ENCODE data around the gene LEKR1.

Gene LEKR1

GRCh38 chr3:157058392-157059071 is 232.4 kb downstream of the LEKR1 start:
- no peak for TF ChIP-seq CTCF (IDR thresholded peaks at IDR 0.05; ENCODE audit: low read depth, low read length, missing control alignments)
- no peak overlapping the region for H3K4me3 ChIP-seq (replicated peaks; ENCODE audit: low read depth, low read length)
- no peak for DNase-seq (ENCODE audit: extremely low read depth, low read depth)

GRCh38 chr3:157059181-157059580 is 233.0 kb downstream of the LEKR1 start:
- no peak for DNase-seq (ENCODE audit: extremely low read depth, low read depth)
- TF ChIP-seq CTCF (IDR thresholded peaks at IDR 0.05; ENCODE audit: low read depth, low read length, missing control alignments) = no peak
- no peak overlapping the region for H3K4me3 ChIP-seq (replicated peaks; ENCODE audit: low read depth, low read length)

DNA sequence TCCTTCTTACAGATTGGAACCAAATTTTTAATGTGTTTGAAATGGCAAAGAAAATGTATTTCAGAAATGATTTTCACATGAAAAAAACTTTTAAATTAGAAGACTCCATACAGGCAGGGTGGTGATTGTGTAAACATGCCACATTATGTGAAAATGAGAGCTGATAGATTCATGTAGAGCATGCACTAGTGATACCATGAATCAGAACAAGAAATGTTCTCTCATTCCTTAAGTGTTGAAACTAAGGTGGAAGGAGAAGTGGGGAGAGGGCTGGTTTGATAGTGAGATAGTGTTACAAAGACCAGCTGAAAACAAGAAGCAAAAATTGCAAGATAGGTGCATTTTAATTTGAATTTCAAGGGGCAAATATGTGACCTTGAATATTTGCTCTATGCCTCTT is 233.5 kb downstream of the LEKR1 start:
- H3K4me3 ChIP-seq (replicated peaks; ENCODE audit: low read depth, low read length) = no peak overlapping the region
- no peak for DNase-seq (ENCODE audit: extremely low read depth, low read depth)
- no peak for TF ChIP-seq CTCF (IDR thresholded peaks at IDR 0.05; ENCODE audit: low read depth, low read length, missing control alignments)

GRCh38 chr3:157061265-157061664 is 235.1 kb downstream of the LEKR1 start:
- TF ChIP-seq CTCF (IDR thresholded peaks at IDR 0.05; ENCODE audit: low read depth, low read length, missing control alignments) = no peak
- H3K4me3 ChIP-seq (replicated peaks; ENCODE audit: low read depth, low read length) = no peak overlapping the region
- no peak for DNase-seq (ENCODE audit: extremely low read depth, low read depth)

DNA sequence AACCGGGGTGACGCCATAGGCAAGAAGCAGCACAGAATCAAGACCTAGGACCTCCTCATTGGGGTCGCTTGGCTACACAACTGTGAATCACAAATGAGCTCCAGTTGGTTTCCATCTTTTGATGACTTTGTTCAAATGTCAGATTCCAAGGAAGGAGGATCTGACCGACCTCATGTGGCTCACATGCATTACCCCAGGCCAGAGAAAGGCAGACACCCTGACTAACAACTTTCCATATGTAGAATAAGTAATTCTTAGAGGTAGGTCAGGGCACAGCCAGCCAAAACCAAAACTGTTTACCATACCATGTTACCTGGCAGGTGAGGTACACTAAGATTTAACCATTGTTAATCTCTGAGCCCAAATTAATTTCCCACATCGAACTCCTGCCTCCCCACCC is 237.3 kb downstream of the LEKR1 start:
- DNase-seq (ENCODE audit: extremely low read depth, low read depth) = no peak
- TF ChIP-seq CTCF (IDR thresholded peaks at IDR 0.05; ENCODE audit: low read depth, low read length, missing control alignments) = no peak
- H3K4me3 ChIP-seq (replicated peaks; ENCODE audit: low read depth, low read length) = no peak overlapping the region

DNA sequence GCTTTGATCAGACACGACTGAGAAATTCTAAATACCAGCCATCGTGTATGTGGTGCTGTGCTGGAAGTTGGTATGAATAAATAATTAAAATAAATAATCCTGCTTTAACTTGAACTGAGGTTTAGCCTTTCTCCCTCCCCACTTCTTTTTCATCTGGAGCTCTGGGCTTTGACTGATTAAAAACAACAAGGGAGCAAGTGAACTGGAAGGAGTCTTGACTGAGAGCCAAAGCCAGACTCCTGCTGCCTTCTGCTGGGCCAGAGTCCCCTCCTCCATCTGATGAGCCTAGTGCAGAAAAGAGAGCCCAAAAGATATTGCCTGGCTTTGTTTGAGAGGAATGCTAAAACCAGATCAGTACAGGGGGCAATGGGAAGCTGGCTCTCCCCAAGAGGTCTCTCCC is 237.8 kb downstream of the LEKR1 start:
- no peak for DNase-seq (ENCODE audit: extremely low read depth, low read depth)
- H3K4me3 ChIP-seq (replicated peaks; ENCODE audit: low read depth, low read length) = no peak overlapping the region
- TF ChIP-seq CTCF (IDR thresholded peaks at IDR 0.05; ENCODE audit: low read depth, low read length, missing control alignments) = no peak

DNA sequence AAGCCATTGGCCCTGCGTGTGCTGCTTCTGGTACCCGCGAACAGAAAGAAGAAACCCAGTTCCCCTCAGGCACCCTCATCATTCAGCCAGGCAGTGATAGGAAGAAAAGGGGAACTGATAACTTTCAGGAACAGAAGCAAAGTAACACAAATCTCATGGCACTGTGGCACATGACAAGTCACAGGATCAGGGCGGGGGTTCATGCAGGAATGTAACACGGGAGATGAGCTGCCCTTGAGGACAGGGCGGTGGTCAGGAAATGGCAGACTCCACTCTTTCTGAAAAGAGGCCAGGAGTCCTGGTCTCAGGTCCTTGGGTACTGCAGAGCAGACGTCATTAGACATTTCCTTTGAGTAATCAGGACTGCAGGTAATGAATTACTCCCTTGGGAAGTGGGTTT is 238.2 kb downstream of the LEKR1 start:
- no peak for TF ChIP-seq CTCF (IDR thresholded peaks at IDR 0.05; ENCODE audit: low read depth, low read length, missing control alignments)
- DNase-seq (ENCODE audit: extremely low read depth, low read depth) = no peak
- no peak overlapping the region for H3K4me3 ChIP-seq (replicated peaks; ENCODE audit: low read depth, low read length)

Measured in HFF-Myc (cell line).